Measurements from ENCODE around the gene PRELP.
"Not testable (repeated sequence)": the region's sequence is repeated elsewhere in the genome, so short reads cannot be mapped to it uniquely, and the experiment has no call there.

PRELP gene

GRCh38 chr1:203442821-203443220 is 32.8 kb upstream of the PRELP start:
- no peak overlapping the region for H3K4me3 ChIP-seq (ENCODE audit: low read depth, low read length)
- peaks cover 2% of the 10 kb centered on the region; the same call in 1 of the 2 replicates for H3K27me3 ChIP-seq (ENCODE audit: control insufficient read depth, insufficient read depth, low read length)
- H3K9ac ChIP-seq (ENCODE audit: low read depth, low read length), result no peak overlapping the region
- no peaks in the 10 kb centered on the region for H3K36me3 ChIP-seq (ENCODE audit: control insufficient read depth, insufficient read depth, low read length)
- H3K9me3 ChIP-seq (ENCODE audit: control insufficient read depth, insufficient read depth, low read length), result no peaks in the 10 kb centered on the region
- peaks cover 9% of the 10 kb centered on the region for H3K4me1 ChIP-seq (ENCODE audit: control insufficient read depth, insufficient read depth, low read length)
- no peak overlapping the region for H3K27ac ChIP-seq (ENCODE audit: low read depth, low read length)

- Histone ChIP-seq H3K9me3 (ENCODE audit: control insufficient read depth, insufficient read depth, low read length) (no peaks in the 10 kb centered on the region), H3K27me3 (ENCODE audit: control insufficient read depth, insufficient read depth, low read length) (peaks cover 2% of the 10 kb centered on the region; the same call in 1 of the 2 replicates), H3K4me1 (ENCODE audit: control insufficient read depth, insufficient read depth, low read length) (peaks cover 11% of the 10 kb centered on the region), H3K27ac (ENCODE audit: low read depth, low read length) (no peak overlapping the region), H3K4me3 (ENCODE audit: low read depth, low read length) (no peak overlapping the region), H3K36me3 (ENCODE audit: control insufficient read depth, insufficient read depth, low read length) (no peaks in the 10 kb centered on the region), H3K9ac (ENCODE audit: low read depth, low read length) (no peak overlapping the region)
Observed at GRCh38 chr1:203443296-203443695, 32.3 kb upstream of the PRELP start.

- Histone ChIP-seq H3K4me3 (ENCODE audit: low read depth, low read length) (no peak overlapping the region), H3K9me3 (ENCODE audit: control insufficient read depth, insufficient read depth, low read length) (no peaks in the 10 kb centered on the region), H3K36me3 (ENCODE audit: control insufficient read depth, insufficient read depth, low read length) (no peaks in the 10 kb centered on the region), H3K4me1 (ENCODE audit: control insufficient read depth, insufficient read depth, low read length) (peaks cover 13% of the 10 kb centered on the region), H3K9ac (ENCODE audit: low read depth, low read length) (no peak overlapping the region), H3K27me3 (ENCODE audit: control insufficient read depth, insufficient read depth, low read length) (peaks cover 2% of the 10 kb centered on the region; the same call in 1 of the 2 replicates), H3K27ac (ENCODE audit: low read depth, low read length) (no peak overlapping the region)
Observed at GRCh38 chr1:203444171-203444576, 31.4 kb upstream of the PRELP start.

- no peak overlapping the region for H3K9ac ChIP-seq (ENCODE audit: low read depth, low read length)
- no peak overlapping the region for H3K27ac ChIP-seq (ENCODE audit: low read depth, low read length)
- no peak overlapping the region for H3K4me3 ChIP-seq (ENCODE audit: low read depth, low read length)
- peaks cover 18% of the 10 kb centered on the region for H3K4me1 ChIP-seq (ENCODE audit: control insufficient read depth, insufficient read depth, low read length)
- no peaks in the 10 kb centered on the region for H3K9me3 ChIP-seq (ENCODE audit: control insufficient read depth, insufficient read depth, low read length)
- H3K27me3 ChIP-seq (ENCODE audit: control insufficient read depth, insufficient read depth, low read length), result no peaks in the 10 kb centered on the region
- H3K36me3 ChIP-seq (ENCODE audit: control insufficient read depth, insufficient read depth, low read length), result no peaks in the 10 kb centered on the region
Observed at GRCh38 chr1:203447151-203447550, 28.5 kb upstream of the PRELP start.

GRCh38 chr1:203447598-203447997 is 28.0 kb upstream of the PRELP start:
- not testable (repeated sequence) for H3K36me3 ChIP-seq (ENCODE audit: control insufficient read depth, insufficient read depth, low read length); H3K27ac ChIP-seq (ENCODE audit: low read depth, low read length); H3K4me3 ChIP-seq (ENCODE audit: low read depth, low read length); H3K9ac ChIP-seq (ENCODE audit: low read depth, low read length); H3K9me3 ChIP-seq (ENCODE audit: control insufficient read depth, insufficient read depth, low read length); H3K27me3 ChIP-seq (ENCODE audit: control insufficient read depth, insufficient read depth, low read length)
- H3K4me1 ChIP-seq (ENCODE audit: control insufficient read depth, insufficient read depth, low read length), result peaks cover 18% of the 10 kb centered on the region

- no peak overlapping the region for H3K9ac ChIP-seq (ENCODE audit: low read depth, low read length)
- no peaks in the 10 kb centered on the region for H3K9me3 ChIP-seq (ENCODE audit: control insufficient read depth, insufficient read depth, low read length)
- H3K4me3 ChIP-seq (ENCODE audit: low read depth, low read length), result no peak overlapping the region
- H3K27ac ChIP-seq (ENCODE audit: low read depth, low read length), result no peak overlapping the region
- no peaks in the 10 kb centered on the region for H3K27me3 ChIP-seq (ENCODE audit: control insufficient read depth, insufficient read depth, low read length)
- no peaks in the 10 kb centered on the region for H3K36me3 ChIP-seq (ENCODE audit: control insufficient read depth, insufficient read depth, low read length)
- peaks cover 14% of the 10 kb centered on the region for H3K4me1 ChIP-seq (ENCODE audit: control insufficient read depth, insufficient read depth, low read length)
Observed at GRCh38 chr1:203448521-203449061, 27.0 kb upstream of the PRELP start.

- no peaks in the 10 kb centered on the region for H3K9me3 ChIP-seq (ENCODE audit: control insufficient read depth, insufficient read depth, low read length)
- no peaks in the 10 kb centered on the region for H3K27me3 ChIP-seq (ENCODE audit: control insufficient read depth, insufficient read depth, low read length)
- no peak overlapping the region for H3K4me3 ChIP-seq (ENCODE audit: low read depth, low read length)
- no peak overlapping the region for H3K27ac ChIP-seq (ENCODE audit: low read depth, low read length)
- H3K4me1 ChIP-seq (ENCODE audit: control insufficient read depth, insufficient read depth, low read length), result peaks cover 14% of the 10 kb centered on the region
- H3K36me3 ChIP-seq (ENCODE audit: control insufficient read depth, insufficient read depth, low read length), result no peaks in the 10 kb centered on the region
- no peak overlapping the region for H3K9ac ChIP-seq (ENCODE audit: low read depth, low read length)
Observed at GRCh38 chr1:203450001-203450400, 25.6 kb upstream of the PRELP start.

GRCh38 chr1:203450479-203451149 is 25.0 kb upstream of the PRELP start:
- Histone ChIP-seq H3K36me3 (ENCODE audit: control insufficient read depth, insufficient read depth, low read length) (no peaks in the 10 kb centered on the region), H3K27me3 (ENCODE audit: control insufficient read depth, insufficient read depth, low read length) (no peaks in the 10 kb centered on the region), H3K9me3 (ENCODE audit: control insufficient read depth, insufficient read depth, low read length) (no peaks in the 10 kb centered on the region), H3K4me1 (ENCODE audit: control insufficient read depth, insufficient read depth, low read length) (peaks cover 14% of the 10 kb centered on the region), H3K27ac (ENCODE audit: low read depth, low read length) (no peak overlapping the region), H3K9ac (ENCODE audit: low read depth, low read length) (no peak overlapping the region), H3K4me3 (ENCODE audit: low read depth, low read length) (no peak overlapping the region)

GRCh38 chr1:203451836-203452784 is 23.5 kb upstream of the PRELP start:
- Histone ChIP-seq H3K36me3 (ENCODE audit: control insufficient read depth, insufficient read depth, low read length) (no peaks in the 10 kb centered on the region), H3K27ac (ENCODE audit: low read depth, low read length) (no peak overlapping the region), H3K27me3 (ENCODE audit: control insufficient read depth, insufficient read depth, low read length) (no peaks in the 10 kb centered on the region), H3K4me3 (ENCODE audit: low read depth, low read length) (no peak overlapping the region), H3K9me3 (ENCODE audit: control insufficient read depth, insufficient read depth, low read length) (no peaks in the 10 kb centered on the region), H3K4me1 (ENCODE audit: control insufficient read depth, insufficient read depth, low read length) (peaks cover 14% of the 10 kb centered on the region), H3K9ac (ENCODE audit: low read depth, low read length) (no peak overlapping the region)

GRCh38 chr1:203453016-203453415 is 22.6 kb upstream of the PRELP start:
- Histone ChIP-seq H3K4me1 (ENCODE audit: control insufficient read depth, insufficient read depth, low read length) (peaks cover 14% of the 10 kb centered on the region), H3K27me3 (ENCODE audit: control insufficient read depth, insufficient read depth, low read length) (no peaks in the 10 kb centered on the region), H3K27ac (ENCODE audit: low read depth, low read length) (no peak overlapping the region), H3K9me3 (ENCODE audit: control insufficient read depth, insufficient read depth, low read length) (no peaks in the 10 kb centered on the region), H3K4me3 (ENCODE audit: low read depth, low read length) (no peak overlapping the region), H3K36me3 (ENCODE audit: control insufficient read depth, insufficient read depth, low read length) (no peaks in the 10 kb centered on the region), H3K9ac (ENCODE audit: low read depth, low read length) (no peak overlapping the region)

- Histone ChIP-seq H3K9ac (ENCODE audit: low read depth, low read length) (no peak overlapping the region), H3K27ac (ENCODE audit: low read depth, low read length) (no peak overlapping the region), H3K4me1 (ENCODE audit: control insufficient read depth, insufficient read depth, low read length) (peaks cover 10% of the 10 kb centered on the region), H3K36me3 (ENCODE audit: control insufficient read depth, insufficient read depth, low read length) (no peaks in the 10 kb centered on the region), H3K4me3 (ENCODE audit: low read depth, low read length) (no peak overlapping the region), H3K9me3 (ENCODE audit: control insufficient read depth, insufficient read depth, low read length) (no peaks in the 10 kb centered on the region), H3K27me3 (ENCODE audit: control insufficient read depth, insufficient read depth, low read length) (no peaks in the 10 kb centered on the region)
Observed at GRCh38 chr1:203453616-203454015, 22.0 kb upstream of the PRELP start.

All from HUES48 (cell line).